ENCODE data around the gene ZDHHC19.

GRCh38 chr3:196241704-196242103 lies 30.5 kb upstream of the ZDHHC19 start:
- TF ChIP-seq POLR2A (IDR thresholded peaks at IDR 0.05) (no peak), CTCF (IDR thresholded peaks at IDR 0.05) (no peak)
